GM19099 (cell line): ENCODE results near the gene SLC9A3.

Experiments used
- POLR2A ChIP-seq: IDR thresholded peaks from 3 replicates; pipeline ENCODE4 v1.6.1; 2011; ENCODE audit warnings: low read depth; ENCODE audit not compliant: insufficient read length; ENCODE audit errors: extremely low read depth

SLC9A3 gene

DNA sequence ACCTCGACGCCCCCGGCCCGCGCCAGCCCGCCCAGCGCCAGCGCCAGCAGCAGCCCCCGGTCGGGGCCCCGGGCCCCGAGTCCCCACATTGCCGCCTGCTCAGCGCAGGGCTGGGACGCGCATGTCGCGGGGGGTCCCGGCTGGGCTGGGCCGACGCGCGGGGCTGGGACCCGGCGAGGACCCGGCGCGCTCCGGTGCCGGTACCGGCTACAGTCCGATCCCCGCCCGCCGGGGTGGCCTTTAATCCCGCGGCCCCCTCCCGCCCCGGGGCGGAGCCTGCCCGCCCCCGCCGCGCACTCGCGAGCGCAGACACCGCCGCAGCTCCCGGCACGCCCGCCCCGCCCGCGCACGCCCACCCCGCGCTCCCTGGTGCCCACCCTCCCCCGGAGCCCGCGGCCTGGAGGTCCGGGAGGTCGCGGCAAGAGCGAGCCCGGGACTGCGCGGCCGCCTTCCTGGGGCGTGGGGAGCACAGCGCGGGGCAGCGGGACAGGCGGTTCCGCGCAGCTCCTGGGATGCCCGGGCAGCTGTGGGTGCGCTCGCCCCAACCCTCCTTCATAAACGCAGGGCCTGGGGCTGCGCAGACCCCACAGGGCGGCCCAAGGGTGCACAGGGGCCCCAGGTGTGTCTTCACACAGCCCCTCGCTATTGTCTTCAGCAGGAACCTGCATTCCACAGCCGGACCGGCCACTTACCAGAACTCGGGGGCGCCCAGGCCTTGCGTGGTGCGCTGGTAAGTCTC lies at the start of gene SLC9A3:
Gene SLC9A3, minus strand, starts transcription at position 216 of the 739 bp plus-strand sequence.
- no peak for TF ChIP-seq POLR2A

DNA sequence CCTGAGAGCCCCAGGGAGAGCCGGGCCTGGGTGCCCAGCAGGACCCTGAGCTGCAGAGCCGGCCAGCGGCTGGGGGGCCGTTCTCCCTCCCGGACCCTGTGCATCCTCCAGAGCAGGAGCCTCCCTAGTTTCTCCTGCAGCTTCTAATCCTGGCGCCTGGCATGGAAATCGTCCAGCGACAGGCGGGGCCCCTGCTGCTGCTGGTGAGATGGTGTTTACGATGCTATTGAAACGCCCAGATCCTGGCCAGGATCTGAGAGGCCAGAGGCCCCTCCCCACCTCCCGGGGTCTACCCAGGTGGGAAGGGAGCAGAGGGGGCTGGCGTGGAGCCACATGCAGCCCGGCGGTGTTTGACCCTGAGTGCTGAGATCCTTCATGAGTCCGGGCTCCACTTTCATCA lies 49.7 kb upstream of the SLC9A3 start:
- TF ChIP-seq POLR2A, result no peak

DNA sequence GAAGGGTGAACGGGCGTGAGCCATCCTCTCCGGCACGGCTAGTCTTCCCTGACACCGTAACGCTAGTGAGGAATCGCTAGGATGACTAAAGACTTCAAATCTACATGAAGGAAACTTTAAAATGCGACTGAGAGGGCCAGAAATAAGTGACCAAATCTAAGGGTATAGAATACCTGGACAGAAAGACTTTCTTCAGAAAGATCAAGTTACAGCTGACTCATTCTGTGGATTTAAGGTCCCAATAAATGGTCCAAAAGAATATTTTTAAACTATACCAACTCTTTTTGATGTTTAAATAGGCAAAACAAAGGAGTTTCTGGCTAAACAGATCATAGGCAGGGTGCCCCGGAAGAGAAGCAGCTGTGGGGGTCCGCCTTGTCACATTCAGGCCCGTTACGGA lies 49.0 kb upstream of the SLC9A3 start:
- TF ChIP-seq POLR2A, result no peak

DNA sequence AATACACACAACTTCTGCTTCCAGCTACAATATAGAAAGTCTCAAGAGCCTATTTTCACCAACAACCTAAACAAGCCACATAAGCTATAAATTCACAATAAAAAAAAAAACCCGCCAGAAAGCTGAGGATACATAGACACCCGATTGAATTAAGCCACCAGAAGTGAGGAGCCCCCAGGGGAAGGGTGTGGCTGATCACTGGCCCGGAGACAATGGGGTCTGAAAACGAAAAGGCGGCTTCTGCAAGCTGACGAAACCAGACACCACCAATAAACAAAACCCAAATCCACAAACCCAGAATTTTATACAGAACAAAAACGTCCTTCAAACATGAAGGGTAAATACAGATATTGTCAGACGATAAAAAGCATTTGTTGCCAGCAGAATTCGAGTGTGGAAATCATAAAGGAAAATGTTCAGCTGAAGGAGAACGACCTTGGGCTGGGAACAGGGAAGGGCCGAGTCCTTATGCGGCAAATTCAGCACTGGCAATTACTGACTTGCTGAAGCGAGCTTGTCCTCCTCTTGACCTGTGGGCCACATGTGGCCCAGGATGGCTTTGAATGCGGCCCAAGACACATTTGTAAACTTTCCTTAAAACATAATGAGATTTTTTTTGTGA lies 48.3 kb upstream of the SLC9A3 start:
- no peak for TF ChIP-seq POLR2A

DNA sequence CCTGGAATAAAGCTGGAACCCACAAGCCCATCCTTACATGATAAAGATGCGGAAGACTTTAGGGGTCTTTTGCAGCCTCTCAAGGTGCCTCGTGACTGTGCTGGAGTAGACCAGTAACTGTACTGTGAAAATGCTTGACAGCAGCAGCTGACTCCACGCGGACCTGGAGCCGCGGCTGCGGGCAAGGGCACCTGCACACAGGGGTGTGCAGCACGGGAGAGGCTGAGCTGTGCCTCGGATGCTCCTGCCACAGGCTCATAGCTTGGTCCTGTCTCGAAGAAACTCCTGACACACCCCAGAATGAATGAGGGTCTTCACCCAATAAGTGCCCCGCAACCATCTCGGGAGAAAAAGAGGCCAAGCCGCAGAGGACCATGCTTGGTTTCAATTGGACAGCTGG lies 47.5 kb upstream of the SLC9A3 start:
- TF ChIP-seq POLR2A, result no peak

DNA sequence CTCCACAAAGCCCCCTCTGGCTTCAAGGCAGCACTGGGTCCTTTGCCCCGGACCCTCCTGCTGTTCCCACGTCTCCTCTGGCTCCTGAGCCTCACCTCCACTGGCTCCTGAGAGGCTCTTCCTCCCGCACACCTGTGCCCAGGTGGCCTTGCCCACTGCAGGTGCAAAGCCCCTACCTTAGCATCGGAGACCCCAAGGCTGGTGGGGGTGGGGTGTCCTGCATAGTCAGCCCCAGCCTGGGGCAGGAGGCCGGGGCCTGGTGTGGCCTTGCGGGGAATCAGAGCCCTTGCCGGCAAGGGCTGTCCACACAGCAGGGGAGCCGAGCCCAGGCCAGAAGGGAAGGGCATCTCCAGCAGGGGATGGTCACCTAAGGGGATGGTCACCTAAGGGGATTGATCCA lies 46.6 kb upstream of the SLC9A3 start:
- TF ChIP-seq POLR2A, result no peak

DNA sequence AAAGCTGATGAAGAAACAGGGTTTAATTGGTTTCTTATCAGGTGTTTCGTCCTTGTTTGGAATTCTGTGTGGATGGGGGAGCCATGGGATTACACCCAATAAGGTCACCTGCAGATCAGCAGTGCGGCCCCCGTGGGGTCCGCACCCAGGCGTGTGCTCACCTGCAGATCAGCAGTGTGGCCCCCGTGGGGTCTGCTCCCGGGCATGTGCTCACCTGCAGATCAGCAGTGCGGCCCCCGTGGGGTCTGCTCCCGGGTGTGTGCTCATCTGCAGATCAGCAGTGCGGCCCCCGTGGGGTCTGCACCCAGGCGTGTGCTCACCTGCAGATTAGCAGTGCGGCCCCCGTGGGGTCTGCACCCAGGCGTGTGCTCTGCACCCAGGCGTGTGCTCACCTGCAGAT lies 46.2 kb upstream of the SLC9A3 start:
- no peak for TF ChIP-seq POLR2A

DNA sequence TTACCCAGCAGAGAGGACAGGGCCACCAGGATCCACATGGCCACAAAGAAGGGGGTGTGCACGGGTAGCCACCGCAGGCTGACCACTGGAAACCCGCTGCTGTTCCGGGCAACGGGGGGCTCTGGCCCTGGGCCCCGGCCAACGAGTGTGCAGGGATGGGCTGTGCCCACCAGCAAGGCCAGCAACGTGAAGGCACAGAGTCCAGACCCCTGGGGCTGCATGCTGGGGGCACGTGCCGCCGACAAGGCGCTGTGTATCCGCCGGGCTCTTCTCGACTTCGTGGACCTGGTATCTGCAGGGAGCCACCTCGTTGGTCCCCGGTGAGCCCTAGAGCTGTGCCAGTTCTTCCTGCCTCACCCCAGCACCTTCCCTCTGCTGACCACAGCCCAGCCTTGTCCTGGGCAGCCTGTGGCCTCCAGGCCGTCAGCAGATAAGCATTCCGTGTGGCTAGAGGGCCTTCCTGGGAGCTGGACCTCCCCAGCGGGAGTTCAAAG lies 45.7 kb upstream of the SLC9A3 start:
- TF ChIP-seq POLR2A, result no peak

DNA sequence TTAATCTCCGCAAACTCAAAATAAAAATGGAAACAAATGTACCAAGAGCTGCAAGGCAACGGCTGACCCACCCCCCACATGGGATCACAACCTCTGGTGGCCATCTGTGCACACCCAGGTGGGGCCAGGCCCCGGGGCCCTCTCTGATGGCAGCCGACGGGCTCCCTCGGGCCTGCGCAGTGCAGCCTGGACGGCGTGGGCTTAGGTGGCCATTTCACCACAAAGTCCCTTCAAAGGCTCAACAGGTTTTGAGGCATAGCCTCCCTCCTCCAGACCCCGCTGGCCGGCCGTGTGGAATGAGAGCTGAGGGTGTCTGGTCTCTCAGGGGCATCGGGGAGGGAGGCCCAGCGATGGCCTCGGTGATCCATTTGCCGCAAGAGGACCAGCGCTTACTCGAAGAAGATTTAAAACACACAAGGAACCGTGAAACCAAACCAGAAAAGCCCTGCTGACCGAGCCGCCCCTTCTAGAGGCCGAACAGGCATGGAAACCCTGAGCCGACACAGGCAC lies 45.2 kb upstream of the SLC9A3 start:
- TF ChIP-seq POLR2A, result no peak

DNA sequence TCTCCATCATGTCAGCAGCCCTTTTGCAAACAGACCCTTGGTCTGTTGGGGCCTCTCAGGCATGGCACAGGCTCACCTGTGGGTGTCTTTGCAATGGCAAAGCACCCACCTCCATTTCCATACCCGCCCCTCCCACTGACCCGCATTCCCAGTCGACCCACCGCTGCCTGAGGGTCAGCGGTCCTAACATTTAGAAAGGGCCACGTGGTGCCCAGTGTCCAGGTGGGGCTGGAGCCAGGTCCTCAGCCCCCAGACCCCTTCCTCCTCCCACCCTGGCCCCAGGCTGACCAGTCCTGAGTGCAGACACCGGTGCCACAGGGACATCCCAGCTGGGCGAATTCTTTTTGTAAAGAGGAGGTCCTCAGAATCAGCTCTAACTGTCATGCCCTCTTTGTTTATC lies 44.6 kb upstream of the SLC9A3 start:
- no peak for TF ChIP-seq POLR2A

DNA sequence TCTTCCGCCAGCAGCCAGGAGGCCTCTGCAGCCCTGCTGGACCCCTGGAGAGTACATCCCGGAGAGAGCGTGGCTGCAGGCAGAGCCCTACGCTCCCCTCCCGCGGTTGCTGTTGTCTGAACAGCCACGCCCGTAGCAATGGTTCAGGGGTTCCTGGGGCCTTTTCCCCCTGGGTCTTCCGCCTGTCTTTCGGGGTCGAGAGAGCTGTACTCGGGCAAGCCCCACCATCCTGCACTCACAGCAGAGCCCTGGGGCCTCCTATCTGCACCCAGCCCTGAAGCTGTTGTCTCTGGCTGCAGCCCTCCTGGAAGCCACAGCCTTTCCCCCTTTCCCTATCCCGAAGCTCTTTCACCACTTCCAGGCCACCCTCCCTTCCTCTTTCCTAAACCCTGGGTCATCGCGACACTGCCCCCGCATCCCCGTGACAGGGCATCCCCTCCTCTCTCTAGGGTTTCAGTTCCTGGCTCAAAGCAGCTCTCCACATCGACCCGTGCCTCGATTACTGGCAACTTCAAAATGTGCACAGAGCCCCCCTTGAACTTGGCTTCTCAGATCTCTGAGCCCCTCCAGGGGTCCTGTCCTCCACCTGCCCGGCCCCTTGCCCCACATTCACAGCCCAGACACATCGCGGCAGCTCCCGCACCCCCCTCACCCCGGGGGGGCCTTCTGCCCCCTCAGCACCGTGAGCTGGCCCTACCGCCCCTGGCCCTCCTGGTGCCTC lies 44.0 kb upstream of the SLC9A3 start:
- no peak for TF ChIP-seq POLR2A

DNA sequence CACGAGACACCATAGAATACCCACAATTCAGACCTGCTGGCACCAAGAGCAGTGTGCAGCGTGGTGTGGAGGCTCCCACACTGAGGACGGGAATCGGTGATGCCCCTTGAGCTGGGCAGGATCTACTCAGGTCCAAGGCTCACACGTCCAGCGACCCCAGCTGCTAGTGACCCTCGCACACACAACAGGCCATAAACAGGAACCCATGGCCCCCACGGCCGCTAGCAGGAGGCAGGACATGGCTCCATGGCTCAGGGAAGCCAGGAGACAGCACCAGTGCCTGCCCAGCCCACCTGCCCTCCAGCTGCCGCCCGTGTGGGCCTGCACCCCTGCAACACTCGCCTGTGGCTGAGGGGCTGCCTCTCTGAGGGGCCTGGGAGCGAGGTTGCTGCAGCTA lies 43.4 kb upstream of the SLC9A3 start:
- no peak for TF ChIP-seq POLR2A

DNA sequence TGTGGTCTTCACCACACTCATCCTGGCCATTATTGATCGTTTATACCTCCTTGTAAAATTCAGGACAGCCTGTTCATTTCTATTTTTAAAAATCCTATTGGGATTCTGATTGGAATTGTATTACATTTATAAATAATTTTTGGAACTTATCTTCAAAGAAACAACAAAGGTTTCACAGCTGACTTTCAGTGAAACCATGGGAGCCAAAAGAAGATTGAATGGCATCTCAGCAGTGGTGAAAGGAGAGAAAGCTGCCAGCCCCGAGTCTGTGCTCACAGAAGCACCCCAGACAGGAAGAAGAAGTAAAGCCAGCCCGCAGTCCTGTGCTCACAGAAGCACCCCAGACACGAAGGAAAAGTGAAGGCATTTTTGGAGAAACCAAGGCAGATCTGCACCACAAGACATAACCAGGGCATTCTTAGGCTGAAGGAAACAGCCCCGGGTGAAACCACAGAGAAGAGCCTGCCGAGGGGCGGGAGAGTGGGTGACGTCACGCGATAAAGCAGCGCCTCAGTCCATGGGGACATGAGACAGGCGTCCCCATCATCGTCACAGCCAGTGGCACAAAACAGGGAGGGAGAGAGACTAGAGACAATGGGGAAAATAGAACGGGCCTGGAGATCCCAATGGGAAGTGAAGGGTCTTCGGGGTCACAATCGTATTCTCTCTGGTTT lies 42.5 kb upstream of the SLC9A3 start:
- TF ChIP-seq POLR2A, result no peak

DNA sequence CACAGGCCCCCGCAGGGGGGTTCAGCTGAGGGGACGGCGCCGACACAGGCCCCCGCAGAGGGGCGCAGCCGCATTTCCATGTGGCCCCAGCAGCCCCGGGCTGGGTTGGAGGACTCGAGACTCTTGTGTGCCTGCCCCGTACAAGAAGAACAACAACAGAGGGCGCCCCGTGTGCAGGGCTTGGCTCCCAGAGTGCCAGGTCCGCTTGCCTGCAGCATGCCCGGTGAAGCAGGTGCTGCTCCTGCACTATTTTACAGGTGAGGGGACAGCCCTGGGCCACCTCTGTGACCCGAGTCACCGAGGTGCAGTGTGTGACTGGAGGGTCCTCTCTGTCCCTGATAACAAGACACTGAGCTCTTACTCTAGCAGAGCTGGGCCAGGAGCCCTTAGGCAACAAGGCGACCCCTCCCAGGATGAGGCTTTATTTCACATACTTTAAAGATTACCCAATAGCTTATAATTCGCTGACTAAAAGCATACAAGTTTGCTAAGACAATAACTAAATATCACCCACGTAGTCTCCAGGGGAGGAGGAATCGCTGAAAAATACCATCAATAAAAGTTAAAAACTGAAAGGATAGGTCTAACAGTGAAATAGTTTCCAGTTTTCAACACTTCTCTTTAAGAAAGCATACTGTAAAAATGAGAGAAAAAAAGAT lies 41.7 kb upstream of the SLC9A3 start:
- no peak for TF ChIP-seq POLR2A

DNA sequence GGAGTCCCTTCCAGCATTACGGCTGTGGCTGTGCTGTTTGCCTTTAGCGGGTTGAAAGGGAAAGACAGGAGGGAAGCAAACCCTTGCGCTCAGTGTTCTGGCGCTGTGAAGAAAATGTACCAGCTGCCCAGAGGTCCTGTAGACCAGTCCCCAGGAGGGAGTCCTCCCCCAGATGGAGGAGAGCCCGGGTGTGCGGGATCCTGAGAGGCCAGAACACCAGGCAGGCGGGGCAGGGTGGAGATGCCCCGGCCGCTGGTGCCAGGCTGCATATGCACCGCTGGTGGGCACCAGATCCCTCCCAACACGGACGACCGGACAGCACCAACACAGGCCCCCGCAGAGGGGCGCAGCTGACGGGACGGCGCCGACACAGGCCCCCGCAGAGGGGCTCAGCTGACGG lies 37.2 kb upstream of the SLC9A3 start:
- no peak for TF ChIP-seq POLR2A
